Suppressor macrophage treated with lipopolysaccharide for 1 hour (primary cell): ENCODE measurements around the gene IL1RL2.

Experiments used
- DNase-seq, 3 donors: peaks; one replicate each; pipeline ENCODE4 v3.0.0-alpha.2; 2020 to 2022

IL1RL2 gene

DNA sequence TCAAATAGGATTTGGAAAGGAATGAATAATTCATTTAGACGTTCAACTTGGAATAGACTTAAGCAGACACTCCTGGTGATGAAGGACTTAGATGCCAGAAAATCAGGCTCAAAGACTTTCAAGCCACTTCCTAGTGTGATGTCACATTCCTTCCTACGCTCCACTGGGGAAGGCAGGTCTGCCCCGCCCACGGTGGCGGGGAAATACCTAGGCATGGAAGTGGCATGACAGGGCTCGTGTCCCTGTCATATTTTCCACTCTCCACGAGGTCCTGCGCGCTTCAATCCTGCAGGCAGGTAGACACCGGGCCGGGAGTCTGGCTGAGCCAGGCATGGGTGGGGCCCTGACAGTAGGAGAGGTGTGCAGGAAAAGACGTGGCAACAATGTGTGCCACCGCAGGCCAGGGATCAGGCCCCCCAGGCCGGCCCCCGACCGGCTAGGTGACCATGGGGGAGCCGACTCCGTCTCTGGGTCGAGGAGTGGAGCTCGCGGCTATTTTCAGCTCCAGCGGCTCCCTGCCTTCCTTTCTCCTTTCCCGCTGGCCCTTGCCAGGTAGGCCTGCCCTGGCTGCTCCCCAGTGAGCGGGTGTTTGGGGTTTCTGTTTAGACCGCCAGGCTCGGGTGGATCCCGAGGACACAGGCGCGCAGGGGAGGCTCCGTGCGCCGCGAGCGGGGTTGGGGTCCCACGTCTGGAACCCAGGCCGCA lies at the start of gene IL1RL2:
Gene IL1RL2 (plus strand): TSS at position 233 of the 705 bp plus-strand sequence. CDS start 845 bp downstream, outside the sequence.
- peak; percentile 54 to 75 (median 59) for DNase-seq

GRCh38 chr2:102137138-102137537 lies 49.7 kb upstream of the IL1RL2 start:
- DNase-seq, result no peak

- peak in 2 of 3 donors; percentile 46 to 50 for DNase-seq
These were observed 48.5 kb upstream of the IL1RL2 start for GRCh38 chr2:102138331-102138730.

- no peak for DNase-seq
These were observed 47.0 kb upstream of the IL1RL2 start for GRCh38 chr2:102139851-102140250.

GRCh38 chr2:102140377-102140776 lies 46.4 kb upstream of the IL1RL2 start:
- DNase-seq, result no peak

- peak in 1 of 3 donors; percentile 34 for DNase-seq
These were observed 45.5 kb upstream of the IL1RL2 start for GRCh38 chr2:102141011-102141943.

DNA sequence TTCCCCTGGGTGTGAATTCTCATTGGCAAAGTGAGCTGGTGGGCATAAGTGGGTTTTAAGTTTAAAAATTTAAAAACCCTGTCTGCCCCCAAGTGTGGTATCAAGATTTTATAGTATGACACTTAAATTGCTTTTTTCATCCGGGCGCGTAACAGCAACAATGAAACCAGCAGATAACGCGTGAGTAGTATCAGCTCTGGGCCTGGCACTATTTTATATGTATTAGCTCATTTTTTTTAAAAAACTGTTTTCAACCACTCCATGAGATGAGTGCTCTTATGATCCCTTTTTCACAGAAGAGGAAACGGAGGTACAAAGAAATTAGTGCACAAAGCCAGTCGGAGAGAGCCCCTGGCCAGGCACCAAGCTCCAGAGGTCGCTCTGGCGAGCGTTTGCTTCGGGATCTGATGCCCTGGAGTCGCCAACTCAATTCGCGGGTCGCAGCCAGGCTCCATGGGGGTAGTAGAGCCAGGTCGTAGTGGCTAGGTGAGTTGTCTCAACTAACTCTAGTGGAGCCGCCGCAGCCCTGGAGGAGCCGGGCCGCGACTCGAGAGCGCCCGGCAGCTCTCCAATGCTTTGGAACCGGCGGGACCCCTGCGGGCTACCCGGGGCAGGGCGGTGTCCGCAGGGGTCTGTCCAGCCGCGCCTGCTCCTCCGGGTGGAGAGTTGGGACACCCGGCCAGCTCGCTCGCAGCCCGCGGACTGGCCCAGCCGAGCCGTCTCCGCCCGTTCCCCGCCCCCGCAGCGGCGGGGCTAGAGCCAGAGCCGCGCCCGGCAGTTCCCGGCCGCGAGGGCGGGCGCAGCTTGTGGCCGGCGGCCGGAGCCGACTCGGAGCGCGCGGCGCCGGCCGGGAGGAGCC lies 44.6 kb upstream of the IL1RL2 start, which contains the start of gene IL1R1:
Gene IL1R1 (plus strand): TSS at position 777 of the 859 bp plus-strand sequence. CDS start 14,979 bp downstream, outside the sequence.
- DNase-seq, result peak; percentile 93 to 99 (median 97)

- DNase-seq, result peak in 1 of 3 donors; percentile 41
These were observed 43.9 kb upstream of the IL1RL2 start for GRCh38 chr2:102142829-102143449.

DNA sequence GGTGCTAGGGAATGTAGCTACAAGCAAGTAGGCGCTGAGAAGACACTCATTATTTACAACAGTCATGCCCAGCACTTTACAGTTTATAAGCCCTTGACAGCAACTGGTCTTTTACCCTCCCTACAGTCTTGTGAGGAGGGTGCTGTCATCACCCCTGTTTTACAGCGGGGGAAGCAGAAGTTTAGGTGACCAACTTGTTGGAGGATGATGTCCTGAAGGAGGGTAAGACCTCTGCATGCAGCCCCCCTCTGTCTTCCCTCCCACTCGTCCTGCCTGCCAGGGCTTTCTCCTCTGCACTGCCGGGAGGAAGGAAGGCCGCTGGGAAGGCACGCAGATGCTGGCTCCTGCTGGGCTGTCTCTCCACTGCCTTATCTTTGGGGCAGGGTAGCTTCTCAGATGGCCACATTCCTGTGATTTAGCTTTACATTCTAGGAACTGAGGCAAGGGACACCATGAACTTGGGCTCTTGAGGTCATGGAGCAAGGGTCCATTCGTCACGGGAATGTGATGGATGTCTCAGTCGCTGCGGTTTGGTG lies 43.3 kb upstream of the IL1RL2 start:
- no peak for DNase-seq

- no peak for DNase-seq
These were observed 42.7 kb upstream of the IL1RL2 start for GRCh38 chr2:102144128-102144527.

- no peak for DNase-seq
These were observed 41.7 kb upstream of the IL1RL2 start for GRCh38 chr2:102145107-102145506.

- no peak for DNase-seq
These were observed 40.9 kb upstream of the IL1RL2 start for GRCh38 chr2:102145934-102146333.

- DNase-seq, result peak; percentile 86 to 95 (median 88)
These were observed 38.9 kb upstream of the IL1RL2 start for GRCh38 chr2:102147935-102148334.

GRCh38 chr2:102149243-102149642 lies 37.6 kb upstream of the IL1RL2 start:
- DNase-seq, result no peak

GRCh38 chr2:102149644-102150455 lies 37.0 kb upstream of the IL1RL2 start:
- DNase-seq, result no peak

GRCh38 chr2:102154364-102154763 lies 32.5 kb upstream of the IL1RL2 start:
- no peak for DNase-seq

DNA sequence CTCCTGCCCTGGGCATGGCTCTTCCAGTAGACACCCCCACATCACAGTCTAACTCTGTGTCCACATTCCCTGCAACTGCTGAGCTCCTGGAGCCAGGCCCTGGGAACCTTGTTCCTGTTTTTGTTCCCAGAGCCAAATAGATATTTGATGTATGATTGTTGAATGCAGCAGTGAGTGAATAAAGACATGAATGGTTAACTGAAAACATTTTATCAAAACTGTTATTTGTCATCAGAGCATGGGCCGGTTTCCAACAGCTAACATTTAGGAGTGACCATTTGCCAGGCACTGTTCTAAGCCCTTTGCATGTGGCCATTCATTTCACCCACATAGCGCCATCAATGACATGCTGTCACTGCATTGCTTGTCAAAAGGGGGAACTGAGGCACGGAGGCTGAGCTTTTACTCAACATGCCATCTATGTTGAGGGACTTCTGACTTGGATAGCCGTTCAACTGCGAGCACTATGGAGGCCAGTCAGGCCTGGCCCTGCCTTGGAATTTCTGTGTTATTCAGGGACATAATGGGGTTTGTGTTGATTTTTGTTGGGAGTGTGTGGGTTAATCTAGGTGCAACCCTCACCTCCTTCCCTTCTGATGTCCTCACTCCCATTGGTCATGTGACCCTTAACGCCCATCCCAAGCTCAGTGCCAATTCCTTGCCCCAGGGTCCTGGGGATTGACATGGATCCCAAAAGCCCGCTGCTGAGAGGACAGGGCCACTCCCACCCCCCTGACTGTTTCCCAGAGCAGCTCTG lies 31.7 kb upstream of the IL1RL2 start:
- DNase-seq, result no peak

- peak; percentile 53 to 76 (median 71) for DNase-seq
These were observed 30.9 kb upstream of the IL1RL2 start for GRCh38 chr2:102155703-102156515.
